Heart left ventricle (tissue), 13 donors: ENCODE results near the gene AHR.

Experiments used
- CTCF ChIP-seq, 12 donors: fragments of 200-600 bp; sonication (generic) in 4 of 12; IDR thresholded peaks; one replicate each; pipeline versions ENCODE4 v1.5.0 to v1.8.0; 2018 to 2022; ENCODE audit warnings: antibody characterized with exemption in 12 of 12, mild to moderate bottlenecking in 5 of 12
- POLR2A ChIP-seq, 2 donors: fragments of 450-650 bp; IDR thresholded peaks; one replicate each; pipeline ENCODE4 v1.6.1; 2017; ENCODE audit warnings: antibody characterized with exemption in 2 of 2, mild to moderate bottlenecking in 2 of 2, moderate library complexity in 2 of 2
- donor health status: ischemic (EF 13 %, LVEDD 7.1; RV severe dilation, severe dysfunction).
- donor health status: DM: no; HTN: yes; CAD: no.
- donor health status: DM: no; HTN: no; CAD: no.
- donor health status: ischemic (EF 25% LVEDD 6.9; RV normal size, moderate dysfunction).
- donor health status: ischemic (EF 25% LVEDD 5.7; RV mildly dilated, moderate dysfunction).
- donor health status: ischemic (EF 35%, LVEDD 5.7; RV mildly dilated, moderate dysfunction).
- donor health status: nonischemic (EF 11% LVEDD 7.7; RV severe dilation, severe dysfunction).
- donor health status: DM: yes; HTN: yes; CAD: no.
- donor health status: PGD.
- donor health status: ischemic (EF 29% LVEDD 5.4; RV normal size, mild dysfunction).
- donor health status: nonischemic (EF 23%, LVEDD 6.1; RV moderate dilation, normal function).

DNA sequence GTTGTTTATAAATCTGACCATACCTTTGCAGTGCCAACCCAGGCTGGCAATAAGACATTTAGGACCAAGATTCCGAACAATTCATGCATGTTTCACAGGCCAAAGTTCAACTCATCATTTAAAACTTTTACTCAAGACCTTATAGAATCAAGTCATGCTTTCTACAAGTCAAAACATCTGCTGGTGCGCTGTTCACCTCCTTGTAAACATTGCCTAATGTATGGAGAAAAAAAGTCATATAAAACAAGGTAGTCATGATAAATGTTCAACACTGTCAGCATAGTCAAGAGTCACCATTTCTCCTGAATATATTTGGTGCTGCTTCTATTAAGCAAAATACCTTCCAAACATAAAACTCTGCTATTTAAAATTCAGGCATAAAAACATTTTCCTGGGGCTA is 42.1 kb upstream of the AHR start:
- TF ChIP-seq CTCF (IDR thresholded peaks at IDR 0.05) (no peak), POLR2A (IDR thresholded peaks at IDR 0.05) (no peak)
